CD4-positive, alpha-beta T cell treated with Interferon alpha-2 for 1 hour (primary cell): Measurements from ENCODE around the gene ARHGAP10.

ENCODE experiments used
- DNase-seq, 2 donors: peaks; one replicate each; pipeline ENCODE4 v3.0.0-alpha.2; 2020 to 2022

Gene ARHGAP10

GRCh38 chr4:148051403-148051802 lies 319.5 kb downstream of the ARHGAP10 start:
- no peak for DNase-seq

GRCh38 chr4:148052448-148052847 lies 320.6 kb downstream of the ARHGAP10 start:
- DNase-seq = peak; percentile 52 to 74

GRCh38 chr4:148053298-148054003 lies 321.6 kb downstream of the ARHGAP10 start:
- DNase-seq = no peak

GRCh38 chr4:148054275-148054674 lies 322.4 kb downstream of the ARHGAP10 start:
- DNase-seq = peak in 1 of 2 donors; percentile 33

GRCh38 chr4:148055844-148056243 lies 324.0 kb downstream of the ARHGAP10 start:
- DNase-seq = no peak

GRCh38 chr4:148056879-148057278 lies 325.0 kb downstream of the ARHGAP10 start:
- peak; percentile 76 to 82 for DNase-seq

GRCh38 chr4:148057516-148057915 lies 325.6 kb downstream of the ARHGAP10 start:
- no peak for DNase-seq

GRCh38 chr4:148057984-148058859 lies 326.3 kb downstream of the ARHGAP10 start:
- DNase-seq = no peak

GRCh38 chr4:148059617-148060180 lies 327.8 kb downstream of the ARHGAP10 start:
- no peak for DNase-seq

GRCh38 chr4:148060264-148061140 lies 328.6 kb downstream of the ARHGAP10 start:
- peak; percentile 33 to 77 for DNase-seq

- peak in 1 of 2 donors; percentile 41 for DNase-seq
Measured at GRCh38 chr4:148061141-148061481, 329.2 kb downstream of the ARHGAP10 start.

GRCh38 chr4:148061795-148062194 lies 329.9 kb downstream of the ARHGAP10 start:
- no peak for DNase-seq

- no peak for DNase-seq
Measured at GRCh38 chr4:148062301-148062950, 330.5 kb downstream of the ARHGAP10 start.

GRCh38 chr4:148064451-148064850 lies 332.6 kb downstream of the ARHGAP10 start:
- no peak for DNase-seq

- no peak for DNase-seq
Measured at GRCh38 chr4:148065075-148065474, 333.2 kb downstream of the ARHGAP10 start.

GRCh38 chr4:148067301-148067916 lies 335.5 kb downstream of the ARHGAP10 start:
- no peak for DNase-seq

GRCh38 chr4:148068065-148068911 lies 336.4 kb downstream of the ARHGAP10 start:
- no peak for DNase-seq

GRCh38 chr4:148069086-148069894 lies 337.4 kb downstream of the ARHGAP10 start:
- DNase-seq = no peak

- no peak for DNase-seq
Measured at GRCh38 chr4:148069895-148070178, 337.9 kb downstream of the ARHGAP10 start.

- DNase-seq = no peak
Measured at GRCh38 chr4:148071009-148071408, 339.1 kb downstream of the ARHGAP10 start.
